ENCODE data around the gene SH3PXD2A. TPM values are rescaled to one million over a fixed set of nuclear protein-coding genes. Genes with fewer than 3 reads are reported as not detected.

SH3PXD2A gene
- total RNA-seq, 2 experiments from 2014 or later, result 16.5 to 17.9 TPM

GRCh38 chr10:103836861-103837260 is 18.5 kb downstream of the SH3PXD2A start:
- Mint-ChIP-seq H3K36me3 (ENCODE audit: low read depth) (no peaks in the 10 kb centered on the region), H3K27ac (no peak overlapping the region), H3K4me1 (peaks cover 1% of the 10 kb centered on the region), H3K4me3 (no peak overlapping the region), H3K9me3 (peaks cover 1% of the 10 kb centered on the region), H3K27me3 (peaks cover 1% of the 10 kb centered on the region)
- POLR2A ChIA-PET, result no interaction called here
- DNase-seq, result no peak
- CTCF ChIA-PET, result interaction anchor here (0.8 kb wide), 1 partner anchor 11 kb away, joined by 4 read pairs; no protein-coding TSS in a partner anchor

GRCh38 chr10:103836273-103836672 is 19.1 kb downstream of the SH3PXD2A start:
- no peaks in the 10 kb centered on the region for H3K36me3 Mint-ChIP-seq (ENCODE audit: low read depth)
- no peak overlapping the region for H3K4me3 Mint-ChIP-seq
- CTCF ChIA-PET, result no interaction called here
- H3K4me1 Mint-ChIP-seq, result peaks cover 1% of the 10 kb centered on the region
- no peak for DNase-seq
- H3K27me3 Mint-ChIP-seq, result peaks cover 4% of the 10 kb centered on the region
- H3K27ac Mint-ChIP-seq, result no peak overlapping the region
- POLR2A ChIA-PET, result no interaction called here
- H3K9me3 Mint-ChIP-seq, result peaks cover 3% of the 10 kb centered on the region

GRCh38 chr10:103835096-103836050 is 20.0 kb downstream of the SH3PXD2A start:
- Mint-ChIP-seq H3K4me3 (no peak overlapping the region), H3K4me1 (no peaks in the 10 kb centered on the region), H3K9me3 (peaks cover 3% of the 10 kb centered on the region), H3K27me3 (peaks cover 9% of the 10 kb centered on the region), H3K36me3 (ENCODE audit: low read depth) (no peaks in the 10 kb centered on the region), H3K27ac (no peak overlapping the region)
- no peak for DNase-seq
- ChIA-PET CTCF (no interaction called here), POLR2A (interaction anchor here (0.7 kb wide), 1 partner anchor 13 kb away, joined by 3 read pairs; no protein-coding TSS in a partner anchor)

- ChIA-PET CTCF (interaction anchor here (1.4 kb wide), 1 partner anchor 122 kb away, joined by 3 read pairs; no protein-coding TSS in a partner anchor), POLR2A (interaction anchor here (0.7 kb wide), 1 partner anchor 13 kb away, joined by 3 read pairs; no protein-coding TSS in a partner anchor)
- Mint-ChIP-seq H3K9me3 (peaks cover 3% of the 10 kb centered on the region), H3K36me3 (ENCODE audit: low read depth) (no peaks in the 10 kb centered on the region), H3K4me1 (no peaks in the 10 kb centered on the region), H3K27ac (no peak overlapping the region), H3K4me3 (no peak overlapping the region), H3K27me3 (peaks cover 14% of the 10 kb centered on the region)
- no peak for DNase-seq
Observed at GRCh38 chr10:103834436-103835095, 20.8 kb downstream of the SH3PXD2A start.

GRCh38 chr10:103833731-103834365 is 21.5 kb downstream of the SH3PXD2A start:
- ChIA-PET POLR2A (no interaction called here), CTCF (interaction anchor here (1.4 kb wide), 1 partner anchor 121 kb away, joined by 3 read pairs; no protein-coding TSS in a partner anchor)
- H3K27ac Mint-ChIP-seq, result no peak overlapping the region
- H3K4me1 Mint-ChIP-seq, result no peaks in the 10 kb centered on the region
- H3K27me3 Mint-ChIP-seq, result peaks cover 14% of the 10 kb centered on the region
- no peak overlapping the region for H3K4me3 Mint-ChIP-seq
- H3K36me3 Mint-ChIP-seq (ENCODE audit: low read depth), result no peaks in the 10 kb centered on the region
- peaks cover 3% of the 10 kb centered on the region for H3K9me3 Mint-ChIP-seq
- DNase-seq, result no peak

GRCh38 chr10:103832806-103833205 is 22.6 kb downstream of the SH3PXD2A start:
- DNase-seq, result no peak
- CTCF ChIA-PET, result interaction anchor here (1.4 kb wide), 1 partner anchor 120 kb away, joined by 3 read pairs; no protein-coding TSS in a partner anchor
- Mint-ChIP-seq H3K27ac (no peak overlapping the region), H3K4me1 (no peaks in the 10 kb centered on the region), H3K9me3 (peaks cover 3% of the 10 kb centered on the region), H3K27me3 (peaks cover 14% of the 10 kb centered on the region), H3K4me3 (no peak overlapping the region), H3K36me3 (ENCODE audit: low read depth) (no peaks in the 10 kb centered on the region)
- POLR2A ChIA-PET, result no interaction called here

- H3K9me3 Mint-ChIP-seq, result peaks cover 3% of the 10 kb centered on the region
- ChIA-PET CTCF (no interaction called here), POLR2A (interaction anchor here (0.7 kb wide), 1 partner anchor 145 kb away, joined by 3 read pairs; no protein-coding TSS in a partner anchor)
- H3K27me3 Mint-ChIP-seq, result peaks cover 14% of the 10 kb centered on the region
- no peak overlapping the region for H3K4me3 Mint-ChIP-seq
- H3K27ac Mint-ChIP-seq, result no peak overlapping the region
- H3K4me1 Mint-ChIP-seq, result no peaks in the 10 kb centered on the region
- no peaks in the 10 kb centered on the region for H3K36me3 Mint-ChIP-seq (ENCODE audit: low read depth)
- no peak for DNase-seq
Observed at GRCh38 chr10:103829838-103830465, 25.4 kb downstream of the SH3PXD2A start.

GRCh38 chr10:103829278-103829677 is 26.1 kb downstream of the SH3PXD2A start:
- Mint-ChIP-seq H3K36me3 (ENCODE audit: low read depth) (no peaks in the 10 kb centered on the region), H3K4me3 (no peak overlapping the region), H3K4me1 (peaks cover 6% of the 10 kb centered on the region), H3K27me3 (peaks cover 14% of the 10 kb centered on the region), H3K27ac (no peak overlapping the region), H3K9me3 (peaks cover 3% of the 10 kb centered on the region)
- no peak for DNase-seq
- CTCF ChIA-PET, result interaction anchor here (1.5 kb wide), 1 partner anchor 48 kb away, joined by 4 read pairs; no protein-coding TSS in a partner anchor
- POLR2A ChIA-PET, result interaction anchor here (0.7 kb wide), 1 partner anchor 144 kb away, joined by 3 read pairs; no protein-coding TSS in a partner anchor

- Mint-ChIP-seq H3K4me1 (peaks cover 10% of the 10 kb centered on the region), H3K27me3 (peaks cover 14% of the 10 kb centered on the region), H3K36me3 (ENCODE audit: low read depth) (no peaks in the 10 kb centered on the region), H3K4me3 (no peak overlapping the region), H3K9me3 (peaks cover 3% of the 10 kb centered on the region), H3K27ac (no peak overlapping the region)
- ChIA-PET POLR2A (no interaction called here), CTCF (interaction anchor here (0.9 to 1.5 kb wide), 2 partner anchors 20 to 47 kb away, joined by 3 to 4 read pairs; no protein-coding TSS in a partner anchor)
- DNase-seq, result no peak
Observed at GRCh38 chr10:103828587-103829197, 26.7 kb downstream of the SH3PXD2A start.

GRCh38 chr10:103828107-103828506 is 27.3 kb downstream of the SH3PXD2A start:
- peaks cover 13% of the 10 kb centered on the region for H3K4me1 Mint-ChIP-seq
- H3K9me3 Mint-ChIP-seq, result peaks cover 3% of the 10 kb centered on the region
- H3K36me3 Mint-ChIP-seq (ENCODE audit: low read depth), result no peaks in the 10 kb centered on the region
- DNase-seq, result no peak
- CTCF ChIA-PET, result interaction anchor here (0.9 to 1.5 kb wide), 2 partner anchors 20 to 47 kb away, joined by 3 to 4 read pairs; no protein-coding TSS in a partner anchor
- POLR2A ChIA-PET, result no interaction called here
- H3K27me3 Mint-ChIP-seq, result peaks cover 14% of the 10 kb centered on the region
- H3K27ac Mint-ChIP-seq, result no peak overlapping the region
- H3K4me3 Mint-ChIP-seq, result no peak overlapping the region

GRCh38 chr10:103826885-103827284 is 28.5 kb downstream of the SH3PXD2A start:
- no peak for DNase-seq
- peaks cover 13% of the 10 kb centered on the region for H3K4me1 Mint-ChIP-seq
- H3K27me3 Mint-ChIP-seq, result peaks cover 15% of the 10 kb centered on the region
- no peaks in the 10 kb centered on the region for H3K36me3 Mint-ChIP-seq (ENCODE audit: low read depth)
- ChIA-PET CTCF (interaction anchor here (0.7 to 1.0 kb wide), 2 partner anchors 56 to 114 kb away, joined by 3 read pairs; no protein-coding TSS in a partner anchor), POLR2A (no interaction called here)
- peaks cover 2% of the 10 kb centered on the region for H3K9me3 Mint-ChIP-seq
- no peak overlapping the region for H3K27ac Mint-ChIP-seq
- H3K4me3 Mint-ChIP-seq, result no peak overlapping the region

- Mint-ChIP-seq H3K27ac (no peak overlapping the region), H3K4me3 (no peak overlapping the region), H3K36me3 (ENCODE audit: low read depth) (no peaks in the 10 kb centered on the region), H3K4me1 (peaks cover 13% of the 10 kb centered on the region), H3K9me3 (no peaks in the 10 kb centered on the region), H3K27me3 (peaks cover 11% of the 10 kb centered on the region)
- no peak for DNase-seq
- CTCF ChIA-PET, result no interaction called here
- POLR2A ChIA-PET, result no interaction called here
Observed at GRCh38 chr10:103824281-103824680, 31.1 kb downstream of the SH3PXD2A start.
